HepG2 (cell line): Measurements from ENCODE around the gene ZNF765. TPM values are rescaled to one million over a fixed set of nuclear protein-coding genes. Genes with fewer than 3 reads are reported as not detected.
A peak's percentile ranks its signal among the peaks of the same experiment; 100 is the strongest.

ENCODE experiments used
- ADNP ChIP-seq: sonication (generic); formaldehyde crosslinking; IDR thresholded peaks from 2 replicates; pipeline ENCODE4 v1.4.0; 2020; ENCODE audit warnings: missing genetic modification reagents
- ARID4A ChIP-seq: sonication (generic); formaldehyde crosslinking; IDR thresholded peaks from 2 replicates; pipeline ENCODE4 v1.5.0; 2020; ENCODE audit warnings: mild to moderate bottlenecking, missing genetic modification reagents, borderline replicate concordance
- ARNT2 ChIP-seq: sonication (generic); formaldehyde crosslinking; IDR thresholded peaks from 2 replicates; pipeline ENCODE4 v1.8.0; 2022; ENCODE audit warnings: mild to moderate bottlenecking, low read depth, missing genetic modification reagents, moderate library complexity
- CAMTA2 ChIP-seq: sonication (generic); formaldehyde crosslinking; IDR thresholded peaks from 2 replicates; pipeline ENCODE4 v1.4.0; 2020; ENCODE audit warnings: mild to moderate bottlenecking, missing genetic modification reagents, borderline replicate concordance
- CEBPB ChIP-seq: IDR thresholded peaks from 2 replicates; pipeline ENCODE4 v1.6.1; 2011; ENCODE audit warnings: low read depth, low read length, improper control_type of control experiment, borderline replicate concordance
- DMAP1 ChIP-seq: IDR thresholded peaks from 2 replicates; pipeline ENCODE4 v1.6.1; 2016
- FOSL2 ChIP-seq: sonication (generic); formaldehyde crosslinking; IDR thresholded peaks from 2 replicates; pipeline ENCODE4 v1.4.0; 2020; ENCODE audit warnings: missing genetic modification reagents
- GATAD1 ChIP-seq: IDR thresholded peaks from 2 replicates; pipeline ENCODE4 v1.6.1; 2016; ENCODE audit warnings: missing genetic modification reagents, missing compliant biosample characterization
- HNRNPLL ChIP-seq: fragments of 200-400 bp; formaldehyde crosslinking; IDR thresholded peaks from 2 replicates; pipeline ENCODE4 v1.6.1; 2017; ENCODE audit warnings: mild to moderate bottlenecking, low read depth, low read length; ENCODE audit not compliant: poor library complexity, severe bottlenecking
- IKZF5 ChIP-seq: IDR thresholded peaks from 2 replicates; pipeline ENCODE4 v1.6.1; 2018; ENCODE audit warnings: missing genetic modification reagents, mild to moderate bottlenecking, missing compliant biosample characterization
- KAT8 ChIP-seq: IDR thresholded peaks from 2 replicates; pipeline ENCODE4 v1.6.1; 2016; ENCODE audit warnings: missing genetic modification reagents, missing compliant biosample characterization
- KLF6 ChIP-seq: IDR thresholded peaks from 2 replicates; pipeline ENCODE4 v1.8.0; 2016; ENCODE audit warnings: missing biosample characterization, missing genetic modification reagents
- PHF8 ChIP-seq: sonication (generic); formaldehyde crosslinking; IDR thresholded peaks from 2 replicates; pipeline ENCODE4 v1.5.0; 2020; ENCODE audit warnings: missing genetic modification reagents
- RELA ChIP-seq: sonication (generic); formaldehyde crosslinking; IDR thresholded peaks from 2 replicates; pipeline ENCODE4 v1.4.0; 2020; ENCODE audit warnings: missing genetic modification reagents
- SIN3A ChIP-seq: IDR thresholded peaks from 2 replicates; pipeline ENCODE4 v1.6.1; 2011; ENCODE audit warnings: low read depth, mild to moderate bottlenecking, control low read depth, low read length, borderline replicate concordance
- TFDP2 ChIP-seq: sonication (generic); formaldehyde crosslinking; IDR thresholded peaks from 2 replicates; pipeline ENCODE4 v1.4.0; 2020; ENCODE audit warnings: missing genetic modification reagents
- TSC22D2 ChIP-seq: sonication (generic); formaldehyde crosslinking; IDR thresholded peaks from 2 replicates; pipeline ENCODE4 v1.5.1; 2020; ENCODE audit warnings: missing genetic modification reagents, mild to moderate bottlenecking, borderline replicate concordance
- ZFY ChIP-seq: sonication (generic); formaldehyde crosslinking; IDR thresholded peaks from 2 replicates; pipeline ENCODE4 v1.4.0; 2020; ENCODE audit warnings: missing genetic modification reagents
- ZNF143 ChIP-seq: sonication (generic); formaldehyde crosslinking; IDR thresholded peaks from 2 replicates; pipeline ENCODE4 v1.4.0; 2020; ENCODE audit warnings: missing genetic modification reagents
- ZNF251 ChIP-seq: sonication (generic); formaldehyde crosslinking; IDR thresholded peaks from 2 replicates; pipeline ENCODE4 v1.9.0; 2021; ENCODE audit warnings: mild to moderate bottlenecking, missing genetic modification reagents
- ZNF335 ChIP-seq: sonication (generic); formaldehyde crosslinking; IDR thresholded peaks from 2 replicates; pipeline ENCODE4 v1.4.0; 2020; ENCODE audit warnings: missing genetic modification reagents
- ZNF580 ChIP-seq: IDR thresholded peaks from 2 replicates; pipeline ENCODE4 v1.6.1; 2016; ENCODE audit warnings: low read depth, borderline replicate concordance
- ZNF605 ChIP-seq: sonication (generic); formaldehyde crosslinking; IDR thresholded peaks from 2 replicates; pipeline ENCODE4 v1.8.0; 2022; ENCODE audit warnings: mild to moderate bottlenecking, missing genetic modification reagents
- ZNF788 ChIP-seq: sonication (generic); formaldehyde crosslinking; IDR thresholded peaks from 2 replicates; pipeline ENCODE4 v1.5.0; 2020; ENCODE audit warnings: mild to moderate bottlenecking, missing genetic modification reagents, borderline replicate concordance
- polyA plus RNA-seq, 8 experiments: library from polyadenylated mRNA; depleted of rRNA in 3 of 8; stranded (reverse) in 7 of 8; unstranded in 1 of 8; fragments of >200 nt; fragmentation: Illumina TruSeq in 4 of 8; extraction: Trizol in 4 of 8; gene quantifications; 2 replicates each; pipeline versions ENCODE4 v1.2.1 to v1.2.3, GENCODE V29; 2011 to 2016; ENCODE audit warnings: low read depth in 4 of 8, missing spikeins in 1 of 8, mixed read lengths in 1 of 8; ENCODE audit not compliant: insufficient read depth in 1 of 8
- total RNA-seq, 5 experiments: library from RNA; depleted of rRNA; stranded (reverse); fragments of >200 nt; fragmentation: Illumina TruSeq; extraction: Trizol; gene quantifications; 2 replicates each; pipeline ENCODE4 v1.2.3, GENCODE V29; 2016; ENCODE audit warnings: low read depth in 1 of 5

The ZNF765 gene
- total and polyA plus RNA-seq, 2 of the 13 experiments (the other 11 are each of a cell fraction or from before 2014, with no cell fraction given): 5.0 to 14.5 TPM

- peak; percentile 48; the same call in 1 of the 2 replicates for TF ChIP-seq IKZF5 (CRISPR knock-in tag)
- TF ChIP-seq ARNT2 (CRISPR knock-in tag): no peak
- TF ChIP-seq TFDP2 (CRISPR knock-in tag): 0 out of 2 replicates have a peak, but pooled peaks have one; percentile 63
- TF ChIP-seq DMAP1: peak; percentile 52; the same call in 1 of the 2 replicates
- 0 out of 2 replicates have a peak, but pooled peaks have one; percentile 25 for TF ChIP-seq ZNF143
- no peak; the same call in 1 of the 2 replicates for TF ChIP-seq ZFY (CRISPR knock-in tag)
- TF ChIP-seq CAMTA2: no peak
- peak; percentile 78 for TF ChIP-seq PHF8 (CRISPR knock-in tag)
- TF ChIP-seq KLF6: no peak
- peak; percentile 20 for TF ChIP-seq FOSL2 (CRISPR knock-in tag)
- peak; percentile 74 for TF ChIP-seq KAT8 (CRISPR knock-in tag)
- TF ChIP-seq RELA: 0 out of 2 replicates have a peak, but pooled peaks have one; percentile 55
- no peak for TF ChIP-seq ADNP (CRISPR knock-in tag)
- 0 out of 2 replicates have a peak, but pooled peaks have one; percentile 24 for TF ChIP-seq TSC22D2 (CRISPR knock-in tag)
- peak; percentile 59; the same call in 1 of the 2 replicates for TF ChIP-seq ZNF788 (CRISPR knock-in tag)
- 0 out of 2 replicates have a peak, but pooled peaks have one; percentile 29 for TF ChIP-seq ZNF605 (CRISPR knock-in tag)
- TF ChIP-seq ARID4A (CRISPR knock-in tag): peak; percentile 75
- no peak for TF ChIP-seq ZNF335 (CRISPR knock-in tag)
- peak; percentile 84; the same call in 1 of the 2 replicates for TF ChIP-seq SIN3A
- TF ChIP-seq GATAD1: peak; percentile 41; the same call in 1 of the 2 replicates
- TF ChIP-seq CEBPB: no peak
- peak; percentile 59 for TF ChIP-seq HNRNPLL
- no peak for TF ChIP-seq ZNF251 (CRISPR knock-in tag)
- TF ChIP-seq ZNF580 (CRISPR knock-in tag): 0 out of 2 replicates have a peak, but pooled peaks have one; percentile 39
These were observed 72.7 kb downstream of the ZNF765 start, which contains the start of gene ZNF813 (continued) for GRCh38 chr19:53467485-53468262.
